ENCODE measurements around the gene PGM3.

- TF ChIP-seq CTCF (IDR thresholded peaks at IDR 0.05): no peak
- TF ChIP-seq POLR2A (IDR thresholded peaks at IDR 0.05): no peak
Measured at GRCh38 chr6:83180426-83180950, 12.6 kb downstream of the PGM3 start.
